ENCODE results near the gene IDH2.

DNA sequence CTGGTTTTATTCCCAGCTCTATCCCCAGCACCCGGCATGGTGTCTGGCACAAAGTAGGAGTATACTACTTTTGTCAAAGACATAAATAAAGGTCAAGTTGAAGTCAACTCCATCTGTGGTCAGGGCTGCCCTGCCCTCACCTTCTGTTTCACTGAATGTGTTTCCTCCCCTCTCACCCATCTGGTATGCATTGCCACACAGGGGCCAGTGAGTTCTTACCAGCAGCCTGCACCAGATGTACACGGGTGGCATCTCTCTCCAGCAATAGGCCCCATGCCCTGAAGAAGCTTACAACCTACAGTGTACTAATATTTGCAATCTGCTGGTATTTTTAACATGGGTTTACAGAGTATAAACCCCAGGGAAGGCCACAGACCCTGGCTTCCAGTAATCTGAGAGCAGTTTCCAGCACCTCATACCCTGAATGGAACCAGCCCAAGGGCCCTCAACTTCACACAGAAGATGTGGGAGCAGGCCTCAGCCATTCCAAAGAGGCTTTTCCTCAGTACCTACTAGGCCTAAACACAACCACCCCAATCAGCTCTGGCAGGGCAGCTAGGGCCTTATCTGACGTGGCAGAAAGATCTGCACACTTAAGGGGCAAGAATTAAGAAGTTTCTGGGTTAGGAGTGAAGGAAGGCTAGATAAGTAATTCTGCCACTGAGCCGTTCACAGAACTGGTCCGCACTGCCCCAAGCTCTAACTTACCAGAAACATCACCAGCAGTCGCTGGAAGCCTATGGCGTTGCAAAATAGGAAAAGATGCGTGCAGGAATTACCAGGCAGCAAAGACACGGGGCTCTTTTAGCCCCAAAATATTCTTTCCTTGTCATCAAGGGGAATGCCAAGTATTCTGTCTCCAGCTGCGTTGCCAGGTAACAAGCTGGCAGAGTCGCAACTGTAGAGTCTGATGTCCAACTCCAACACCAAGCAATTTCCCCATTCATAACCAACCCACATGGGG is 2.1 kb downstream of the IDH2 start:
- TF ChIP-seq CTCF (IDR thresholded peaks at IDR 0.05) (no peak), CREM (CRISPR knock-in tag; IDR thresholded peaks at IDR 0.05) (no peak), KAT7 (CRISPR knock-in tag; IDR thresholded peaks at IDR 0.05; ENCODE audit: borderline replicate concordance) (no peak), USF2 (CRISPR knock-in tag; IDR thresholded peaks at IDR 0.05) (no peak), NFATC4 (CRISPR knock-in tag; IDR thresholded peaks at IDR 0.05) (no peak), ZBTB21 (CRISPR knock-in tag; IDR thresholded peaks at IDR 0.05; ENCODE audit: borderline replicate concordance) (no peak), SMAD3 (CRISPR knock-in tag; IDR thresholded peaks at IDR 0.05; ENCODE audit: borderline replicate concordance) (no peak), TP53 (CRISPR knock-in tag; IDR thresholded peaks at IDR 0.05) (no peak), HMGXB4 (CRISPR knock-in tag; IDR thresholded peaks at IDR 0.05) (no peak)
- TF ChIP-seq, protein P1, sequence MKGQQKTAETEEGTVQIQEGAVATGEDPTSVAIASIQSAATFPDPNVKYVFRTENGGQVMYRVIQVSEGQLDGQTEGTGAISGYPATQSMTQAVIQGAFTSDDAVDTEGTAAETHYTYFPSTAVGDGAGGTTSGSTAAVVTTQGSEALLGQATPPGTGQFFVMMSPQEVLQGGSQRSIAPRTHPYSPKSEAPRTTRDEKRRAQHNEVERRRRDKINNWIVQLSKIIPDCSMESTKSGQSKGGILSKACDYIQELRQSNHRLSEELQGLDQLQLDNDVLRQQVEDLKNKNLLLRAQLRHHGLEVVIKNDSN (CRISPR knock-in tag; IDR thresholded peaks at IDR 0.05), result no peak
- TF ChIP-seq, protein P2, sequence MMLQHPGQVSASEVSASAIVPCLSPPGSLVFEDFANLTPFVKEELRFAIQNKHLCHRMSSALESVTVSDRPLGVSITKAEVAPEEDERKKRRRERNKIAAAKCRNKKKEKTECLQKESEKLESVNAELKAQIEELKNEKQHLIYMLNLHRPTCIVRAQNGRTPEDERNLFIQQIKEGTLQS (CRISPR knock-in tag; conservative IDR thresholded peaks at IDR 0.05), result no peak
- TF ChIP-seq, protein P3, sequence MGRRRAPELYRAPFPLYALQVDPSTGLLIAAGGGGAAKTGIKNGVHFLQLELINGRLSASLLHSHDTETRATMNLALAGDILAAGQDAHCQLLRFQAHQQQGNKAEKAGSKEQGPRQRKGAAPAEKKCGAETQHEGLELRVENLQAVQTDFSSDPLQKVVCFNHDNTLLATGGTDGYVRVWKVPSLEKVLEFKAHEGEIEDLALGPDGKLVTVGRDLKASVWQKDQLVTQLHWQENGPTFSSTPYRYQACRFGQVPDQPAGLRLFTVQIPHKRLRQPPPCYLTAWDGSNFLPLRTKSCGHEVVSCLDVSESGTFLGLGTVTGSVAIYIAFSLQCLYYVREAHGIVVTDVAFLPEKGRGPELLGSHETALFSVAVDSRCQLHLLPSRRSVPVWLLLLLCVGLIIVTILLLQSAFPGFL (CRISPR knock-in tag; IDR thresholded peaks at IDR 0.05; ENCODE audit: borderline replicate concordance), result no peak
